HG02884 (cell line): ENCODE measurements around the gene GPR137B.

ENCODE experiments used
- ATAC-seq: cut with Tn5 transposase; IDR thresholded peaks from one replicate; pipeline ENCODE4 v1.9.1; 2021; ENCODE audit warnings: mild to moderate bottlenecking, moderate library complexity; ENCODE audit not compliant: unreplicated experiment

The GPR137B gene

GRCh38 chr1:236142253-236143103 lies at the start of gene GPR137B:
Gene GPR137B, plus strand, starts transcription at chr1:236142539. Its CDS starts 84 bp downstream, at chr1:236142623.
- ATAC-seq = peak; percentile 49

- no peak for ATAC-seq
These were observed 49.4 kb upstream of the GPR137B start for GRCh38 chr1:236092899-236093298.

GRCh38 chr1:236095705-236096520 lies 46.4 kb upstream of the GPR137B start:
- ATAC-seq = no peak

- ATAC-seq = peak; percentile 64
These were observed 45.5 kb upstream of the GPR137B start for GRCh38 chr1:236096660-236097482.

GRCh38 chr1:236098267-236098666 lies 44.1 kb upstream of the GPR137B start:
- ATAC-seq = no peak

GRCh38 chr1:236099355-236099974 lies 42.9 kb upstream of the GPR137B start:
- ATAC-seq = no peak

GRCh38 chr1:236100799-236101198 lies 41.5 kb upstream of the GPR137B start:
- no peak for ATAC-seq

- ATAC-seq = no peak
These were observed 40.8 kb upstream of the GPR137B start for GRCh38 chr1:236101233-236102200.

GRCh38 chr1:236102611-236103010 lies 39.7 kb upstream of the GPR137B start:
- ATAC-seq = no peak

- ATAC-seq = no peak
These were observed 39.3 kb upstream of the GPR137B start for GRCh38 chr1:236103059-236103458.

GRCh38 chr1:236103646-236104218 lies 38.6 kb upstream of the GPR137B start:
- no peak for ATAC-seq

GRCh38 chr1:236107121-236107907 lies 35.0 kb upstream of the GPR137B start:
- no peak for ATAC-seq

- ATAC-seq = no peak
These were observed 34.2 kb upstream of the GPR137B start for GRCh38 chr1:236108027-236108648.

- ATAC-seq = no peak
These were observed 32.2 kb upstream of the GPR137B start for GRCh38 chr1:236110137-236110536.

GRCh38 chr1:236111527-236112331 lies 30.6 kb upstream of the GPR137B start:
- no peak for ATAC-seq

GRCh38 chr1:236112332-236112627 lies 30.1 kb upstream of the GPR137B start:
- no peak for ATAC-seq

GRCh38 chr1:236113324-236114032 lies 28.9 kb upstream of the GPR137B start:
- ATAC-seq = no peak
